Caco-2 (cell line): ENCODE measurements around the gene PPARA. TPM values are rescaled to one million over a fixed set of nuclear protein-coding genes. Genes with fewer than 3 reads are reported as not detected.

Experiments
- BruUV-seq: library from RNA; stranded (reverse); fragments of 400-500 nt; replicated peaks from 2 replicates; lab custom pipeline; 2021; lab: Mats Ljungman, UMichigan
- CTCF ChIA-PET: fragments of 300-600 bp; sonication (Branson Sonifier 250); formaldehyde crosslinking; loops from one replicate; lab custom pipeline; 2022; ENCODE audit warnings: antibody characterized with exemption; lab: Charles Lee
- POLR2A ChIA-PET: fragments of 300-600 bp; sonication (Branson Sonifier 250); formaldehyde crosslinking; loops from one replicate; lab custom pipeline; 2022; ENCODE audit warnings: antibody characterized with exemption; lab: Charles Lee
- DNase-seq, 2 experiments: peaks; one replicate each; pipeline versions ENCODE4 v3.0.0 to v3.0.0-alpha.2; 2020 to 2022
- H3K27me3 ChIP-seq: replicated peaks from 2 replicates; pipeline ENCODE4 v1.6.0; 2011; ENCODE audit warnings: low read length; ENCODE audit not compliant: control insufficient read depth, insufficient read depth
- H3K36me3 ChIP-seq: 2 replicates; pipeline ENCODE4 v1.5.1; 2011; ENCODE audit warnings: low read length; ENCODE audit not compliant: control insufficient read depth, insufficient read depth
- H3K4me1 ChIP-seq: fragments of 250-450 bp; sonication (Bioruptor Pico); 2 replicates; pipeline ENCODE4 v1.5.1; 2020; ENCODE audit warnings: mild to moderate bottlenecking
- H3K4me3 ChIP-seq: 2 replicates; pipeline ENCODE4 v1.5.1; 2011; ENCODE audit warnings: low read depth, mild to moderate bottlenecking, control low read depth, low read length
- H3K9me3 ChIP-seq: fragments of 250-450 bp; sonication (Bioruptor Pico); 2 replicates; pipeline ENCODE4 v1.5.1; 2020; ENCODE audit warnings: mild to moderate bottlenecking, moderate library complexity
- H3K27ac Mint-ChIP-seq: one replicate; pipeline ENCODE4 v1.8.0; 2022; ENCODE audit warnings: mixed read lengths; ENCODE audit not compliant: unreplicated experiment
- H3K27me3 Mint-ChIP-seq: one replicate; pipeline ENCODE4 v1.8.0; 2022; ENCODE audit warnings: mixed read lengths; ENCODE audit not compliant: insufficient read depth, unreplicated experiment
- H3K36me3 Mint-ChIP-seq: one replicate; pipeline ENCODE4 v1.8.0; 2022; ENCODE audit warnings: mild to moderate bottlenecking, mixed read lengths; ENCODE audit not compliant: insufficient read depth, unreplicated experiment
- H3K4me1 Mint-ChIP-seq: one replicate; pipeline ENCODE4 v1.8.0; 2022; ENCODE audit warnings: low read depth, mixed read lengths; ENCODE audit not compliant: unreplicated experiment
- H3K4me3 Mint-ChIP-seq: one replicate; pipeline ENCODE4 v1.8.0; 2022; ENCODE audit warnings: mild to moderate bottlenecking, moderate library complexity, mixed read lengths; ENCODE audit not compliant: unreplicated experiment
- H3K9me3 Mint-ChIP-seq: one replicate; pipeline ENCODE4 v1.8.0; 2022; ENCODE audit warnings: mixed read lengths; ENCODE audit not compliant: unreplicated experiment
- intact Hi-C: fragments of 100-400 bp; cut with micrococcal nuclease; formaldehyde crosslinking; loops from one replicate; pipeline ENCODE4 v1.10.0; 2022; ENCODE audit not compliant: unreplicated experiment
- total RNA-seq: library from RNA; stranded (reverse); gene quantifications from 2 replicates; pipeline ENCODE4 v1.2.3, GENCODE V29; 2022
- TF ChIP-seq, protein P1 (sequence below), 2 experiments: fragments of 200-600 bp in 1 of 2; IDR thresholded peaks; 1 replicate in 1 of 2; 2 replicates in 1 of 2; pipeline versions ENCODE4 v1.5.1 to v1.8.0; 2011 to 2022; ENCODE audit warnings: antibody characterized with exemption in 1 of 2, control low read depth in 1 of 2, inconsistent platforms in 1 of 2, low read depth in 1 of 2, low read length in 1 of 2, mild to moderate bottlenecking in 1 of 2, moderate library complexity in 1 of 2; ENCODE audit not compliant: insufficient read depth in 1 of 2, severe bottlenecking in 1 of 2, unreplicated experiment in 1 of 2

Gene PPARA
- total RNA-seq, 1 experiment from 2014 or later, result 13.4 TPM

DNA sequence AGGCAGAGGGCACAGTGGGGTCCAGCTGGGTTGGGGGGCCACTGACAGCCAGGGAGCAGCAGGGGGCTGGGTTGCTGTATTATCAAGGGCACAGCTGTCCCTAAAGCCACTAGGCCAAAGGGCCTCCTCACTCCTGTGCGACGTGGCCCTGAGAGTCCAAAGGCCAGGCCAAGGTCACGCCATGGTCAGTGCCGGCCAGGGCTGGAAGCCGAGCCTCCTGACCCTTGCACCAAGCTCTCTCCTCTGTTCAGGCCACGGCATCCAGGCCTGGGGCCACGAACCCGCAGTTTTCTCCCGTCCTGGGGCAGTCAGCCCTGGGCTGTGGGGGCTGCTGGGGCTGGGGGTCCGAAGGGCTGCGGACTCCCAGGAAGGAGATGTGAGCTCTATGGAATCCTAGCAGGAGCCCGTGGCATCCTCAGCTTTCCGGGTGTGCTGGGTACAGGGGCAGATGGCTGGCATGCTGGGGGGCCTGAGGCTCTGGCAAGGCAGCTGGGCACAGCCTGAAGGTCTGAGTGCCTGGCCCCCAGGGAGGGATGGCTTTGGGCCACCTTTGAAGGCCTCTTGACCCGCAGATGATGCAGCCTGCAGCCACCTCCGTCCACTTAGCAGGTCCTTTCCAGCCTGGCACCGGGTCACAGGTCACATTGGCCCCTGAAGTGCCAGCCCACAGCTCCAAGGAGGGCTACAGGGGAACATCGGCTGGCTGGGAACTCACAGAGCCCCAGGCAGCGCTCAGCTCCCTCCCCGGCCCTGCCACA is 17.3 kb upstream of the PPARA start:
- Histone ChIP-seq H3K4me3 (no peak overlapping the region), H3K9me3 (no peaks in the 10 kb centered on the region), H3K4me1 (no peaks in the 10 kb centered on the region), H3K36me3 (no peaks in the 10 kb centered on the region), H3K27me3 (no peaks in the 10 kb centered on the region)
- no peak for DNase-seq
- BruUV-seq, result no TSS peak
- Mint-ChIP-seq H3K36me3 (no peaks in the 10 kb centered on the region), H3K27ac (no peak overlapping the region), H3K4me3 (no peak overlapping the region), H3K4me1 (no peaks in the 10 kb centered on the region), H3K27me3 (no peaks in the 10 kb centered on the region), H3K9me3 (no peaks in the 10 kb centered on the region)
- ChIA-PET POLR2A (interaction anchor here (0.5 to 0.6 kb wide), 2 partner anchors 76 to 373 kb away, joined by 4 to 6 read pairs; no protein-coding TSS in a partner anchor), CTCF (no interaction called here)
- intact Hi-C loops, result no loop called here
- TF ChIP-seq, protein P1, sequence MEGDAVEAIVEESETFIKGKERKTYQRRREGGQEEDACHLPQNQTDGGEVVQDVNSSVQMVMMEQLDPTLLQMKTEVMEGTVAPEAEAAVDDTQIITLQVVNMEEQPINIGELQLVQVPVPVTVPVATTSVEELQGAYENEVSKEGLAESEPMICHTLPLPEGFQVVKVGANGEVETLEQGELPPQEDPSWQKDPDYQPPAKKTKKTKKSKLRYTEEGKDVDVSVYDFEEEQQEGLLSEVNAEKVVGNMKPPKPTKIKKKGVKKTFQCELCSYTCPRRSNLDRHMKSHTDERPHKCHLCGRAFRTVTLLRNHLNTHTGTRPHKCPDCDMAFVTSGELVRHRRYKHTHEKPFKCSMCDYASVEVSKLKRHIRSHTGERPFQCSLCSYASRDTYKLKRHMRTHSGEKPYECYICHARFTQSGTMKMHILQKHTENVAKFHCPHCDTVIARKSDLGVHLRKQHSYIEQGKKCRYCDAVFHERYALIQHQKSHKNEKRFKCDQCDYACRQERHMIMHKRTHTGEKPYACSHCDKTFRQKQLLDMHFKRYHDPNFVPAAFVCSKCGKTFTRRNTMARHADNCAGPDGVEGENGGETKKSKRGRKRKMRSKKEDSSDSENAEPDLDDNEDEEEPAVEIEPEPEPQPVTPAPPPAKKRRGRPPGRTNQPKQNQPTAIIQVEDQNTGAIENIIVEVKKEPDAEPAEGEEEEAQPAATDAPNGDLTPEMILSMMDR (IDR thresholded peaks at IDR 0.05; ENCODE audit: insufficient read depth in 1 of 2, low read depth in 1 of 2, low read length in 1 of 2, severe bottlenecking in 1 of 2, unreplicated experiment in 1 of 2), result no peak

DNA sequence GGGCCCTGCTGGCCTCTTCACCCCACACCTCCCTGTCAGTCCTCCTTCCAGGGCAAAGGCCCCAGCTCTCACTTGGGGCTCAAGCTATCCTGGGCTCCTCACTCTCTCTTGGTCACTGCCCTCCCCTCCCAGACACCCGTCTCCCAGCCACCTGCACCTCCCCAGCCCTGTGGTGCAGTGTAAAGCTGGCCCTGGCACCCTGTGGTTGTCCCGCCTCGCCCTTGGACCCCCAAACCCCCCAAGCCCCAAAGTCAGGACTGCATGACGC is 16.8 kb upstream of the PPARA start:
- TF ChIP-seq, protein P1 (IDR thresholded peaks at IDR 0.05; ENCODE audit: insufficient read depth in 1 of 2, low read depth in 1 of 2, low read length in 1 of 2, severe bottlenecking in 1 of 2, unreplicated experiment in 1 of 2), result no peak
- H3K4me3 Mint-ChIP-seq, result no peak overlapping the region
- no peak overlapping the region for H3K27ac Mint-ChIP-seq
- no peak for DNase-seq
- no TSS peak for BruUV-seq
- CTCF ChIA-PET, result no interaction called here
- Histone ChIP-seq H3K4me1 (no peaks in the 10 kb centered on the region), H3K27me3 (no peaks in the 10 kb centered on the region), H3K4me3 (no peak overlapping the region), H3K36me3 (no peaks in the 10 kb centered on the region), H3K9me3 (no peaks in the 10 kb centered on the region)
- no peaks in the 10 kb centered on the region for H3K9me3 Mint-ChIP-seq
- H3K27me3 Mint-ChIP-seq, result no peaks in the 10 kb centered on the region
- intact Hi-C loops, result no loop called here
- no peaks in the 10 kb centered on the region for H3K4me1 Mint-ChIP-seq
- POLR2A ChIA-PET, result interaction anchor here (0.5 kb wide), 1 partner anchor 77 kb away, joined by 6 read pairs; no protein-coding TSS in a partner anchor
- no peaks in the 10 kb centered on the region for H3K36me3 Mint-ChIP-seq

GRCh38 chr22:46134111-46134705 is 16.1 kb upstream of the PPARA start:
- CTCF ChIA-PET, result interaction anchor here (0.5 kb wide), 1 partner anchor 98 kb away, joined by 3 read pairs; no protein-coding TSS in a partner anchor
- no peak overlapping the region for H3K4me3 Mint-ChIP-seq
- Histone ChIP-seq H3K4me1 (no peaks in the 10 kb centered on the region), H3K4me3 (no peak overlapping the region), H3K36me3 (no peaks in the 10 kb centered on the region), H3K9me3 (no peaks in the 10 kb centered on the region), H3K27me3 (no peaks in the 10 kb centered on the region)
- no peaks in the 10 kb centered on the region for H3K9me3 Mint-ChIP-seq
- no peak overlapping the region for H3K27ac Mint-ChIP-seq
- no TSS peak for BruUV-seq
- intact Hi-C loops, result no loop called here
- TF ChIP-seq, protein P1 (IDR thresholded peaks at IDR 0.05; ENCODE audit: insufficient read depth in 1 of 2, low read depth in 1 of 2, low read length in 1 of 2, severe bottlenecking in 1 of 2, unreplicated experiment in 1 of 2), result no peak
- H3K27me3 Mint-ChIP-seq, result no peaks in the 10 kb centered on the region
- H3K36me3 Mint-ChIP-seq, result no peaks in the 10 kb centered on the region
- no peaks in the 10 kb centered on the region for H3K4me1 Mint-ChIP-seq
- no peak for DNase-seq
- POLR2A ChIA-PET, result no interaction called here
